ENCODE results near the gene CCL28. TPM values are rescaled to one million over a fixed set of nuclear protein-coding genes. Genes with fewer than 3 reads are reported as not detected.
"Not testable (repeated sequence)": the region's sequence is repeated elsewhere in the genome, so short reads cannot be mapped to it uniquely, and the experiment has no call there.

Gene CCL28
- total RNA-seq, 1 donor from 2014 or later, result 0.55 TPM

- DNase-seq (no peak), ATAC-seq (no peak)
These were observed 453 bp upstream of the CCL28 start for GRCh38 chr5:43412644-43413043.

GRCh38 chr5:43411495-43411894 lies 696 bp downstream of the CCL28 start:
- ATAC-seq, result no peak
- DNase-seq, result no peak
- intact Hi-C loops (cut with micrococcal nuclease), result no loop called here

More at GRCh38 chr5:43412644-43413043, 453 bp upstream of the CCL28 start:
- intact Hi-C loops (cut with micrococcal nuclease), result no loop called here

- intact Hi-C loops (cut with micrococcal nuclease), result no loop called here
- ATAC-seq, result no peak
- DNase-seq, result no peak
These were observed 1.8 kb downstream of the CCL28 start for GRCh38 chr5:43410414-43410813.

GRCh38 chr5:43409809-43410271 lies 2.4 kb downstream of the CCL28 start:
- ATAC-seq (peak; percentile 57), DNase-seq (no peak)
- intact Hi-C loops (cut with micrococcal nuclease), result no loop called here

DNA sequence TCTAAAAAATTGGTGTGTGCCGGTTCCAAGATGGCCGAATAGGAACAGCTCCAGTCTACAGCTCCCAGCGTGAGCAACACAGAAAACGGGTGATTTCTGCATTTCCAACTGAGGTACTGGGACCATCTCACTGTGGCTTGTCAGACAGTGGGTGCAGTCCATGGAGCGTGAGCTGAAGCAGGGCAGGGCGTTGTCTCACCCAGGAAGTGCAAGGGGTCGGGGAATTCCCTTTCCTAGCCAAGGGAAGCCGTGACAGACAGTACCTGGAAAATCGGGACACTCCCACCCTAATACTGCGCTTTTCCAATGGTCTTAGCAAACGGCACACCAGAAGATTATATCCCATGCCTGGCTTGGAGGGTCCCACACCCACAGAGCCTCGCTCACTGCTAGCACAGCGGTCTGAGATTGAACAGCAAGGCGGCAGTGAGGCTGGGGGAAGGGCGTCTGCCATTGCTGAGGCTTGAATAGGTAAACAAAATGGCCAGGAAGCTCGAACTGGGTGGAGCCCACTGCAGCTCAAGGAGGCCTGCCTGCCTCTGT lies 9.6 kb downstream of the CCL28 start:
- DNase-seq; intact Hi-C loops (cut with micrococcal nuclease); ATAC-seq: not testable (repeated sequence)

DNA sequence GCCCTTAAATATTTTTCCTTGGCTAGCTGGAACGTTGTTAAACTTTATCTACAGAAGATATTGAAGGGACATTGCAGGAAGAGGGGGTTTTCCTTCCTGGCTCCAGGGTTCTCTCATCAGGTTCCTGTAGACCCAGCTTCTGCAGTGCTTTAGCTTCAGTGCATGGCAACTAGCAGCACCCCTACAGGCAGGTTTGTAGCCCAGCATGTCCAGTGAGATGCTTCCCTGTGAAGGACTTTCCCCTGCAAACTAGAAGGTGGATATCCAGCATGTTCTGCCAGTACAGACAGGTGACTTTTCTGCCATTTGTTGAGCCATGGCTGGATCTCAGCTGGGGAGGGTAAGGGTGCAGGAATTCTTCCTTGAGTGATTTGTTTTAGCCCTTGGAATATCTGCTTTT lies 10.4 kb downstream of the CCL28 start:
- intact Hi-C loops (cut with micrococcal nuclease), result no loop called here
- DNase-seq (no peak), ATAC-seq (no peak)

DNA sequence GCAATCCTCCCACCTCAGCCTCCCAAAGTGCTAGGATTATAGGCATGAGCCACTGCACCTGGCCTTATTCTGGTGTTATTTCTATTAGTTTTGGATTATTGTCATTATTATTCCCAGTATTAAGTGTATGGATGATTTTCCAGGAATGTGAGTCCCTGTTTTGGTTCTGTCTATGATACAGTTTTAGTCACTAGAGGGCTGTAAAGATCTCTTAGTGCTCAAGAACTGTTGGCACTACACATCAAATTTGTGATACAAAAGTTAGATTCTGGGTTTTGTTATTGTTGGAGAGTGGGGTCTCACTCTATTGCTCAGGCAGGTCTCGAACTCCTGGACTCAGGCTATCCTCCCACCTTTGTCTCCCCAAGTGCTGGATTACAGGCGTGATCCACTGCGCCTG lies 12.1 kb downstream of the CCL28 start:
- DNase-seq, result no peak
- intact Hi-C loops (cut with micrococcal nuclease), result no loop called here
- ATAC-seq, result no peak

DNA sequence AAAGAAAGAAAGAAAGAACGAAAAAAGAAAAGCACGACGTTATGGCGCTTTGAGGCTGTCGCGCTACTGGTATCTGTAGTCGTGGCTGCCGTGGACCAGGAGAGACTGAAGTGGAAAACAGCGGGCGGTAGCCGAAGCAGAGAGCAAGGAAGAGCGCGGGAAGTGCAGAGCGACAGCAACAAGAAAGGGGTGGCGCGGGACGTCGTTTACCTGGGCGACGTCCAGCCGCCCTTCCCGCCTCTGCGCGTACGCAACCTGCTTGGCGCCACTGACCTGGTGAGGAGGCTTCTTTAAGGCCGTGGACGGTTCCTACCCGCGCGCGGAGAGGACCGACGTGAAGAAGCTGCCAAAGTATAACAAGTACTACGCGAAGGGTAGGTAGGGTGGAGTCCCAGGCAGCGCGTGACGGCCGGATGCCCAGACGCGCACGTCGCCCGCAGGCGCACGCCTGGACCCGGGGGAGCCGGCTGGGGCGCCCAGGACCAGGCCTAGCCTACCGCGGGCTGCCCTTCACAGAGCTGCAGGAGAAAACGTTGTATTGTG lies 15.4 kb downstream of the CCL28 start:
- ATAC-seq (peak; percentile 84), DNase-seq (peak; percentile 65)
- intact Hi-C loops (cut with micrococcal nuclease), result no loop called here

GRCh38 chr5:43390471-43390870 lies 21.7 kb downstream of the CCL28 start:
- intact Hi-C loops (cut with micrococcal nuclease), result no loop called here
- no peak for DNase-seq
- ATAC-seq, result no peak

DNA sequence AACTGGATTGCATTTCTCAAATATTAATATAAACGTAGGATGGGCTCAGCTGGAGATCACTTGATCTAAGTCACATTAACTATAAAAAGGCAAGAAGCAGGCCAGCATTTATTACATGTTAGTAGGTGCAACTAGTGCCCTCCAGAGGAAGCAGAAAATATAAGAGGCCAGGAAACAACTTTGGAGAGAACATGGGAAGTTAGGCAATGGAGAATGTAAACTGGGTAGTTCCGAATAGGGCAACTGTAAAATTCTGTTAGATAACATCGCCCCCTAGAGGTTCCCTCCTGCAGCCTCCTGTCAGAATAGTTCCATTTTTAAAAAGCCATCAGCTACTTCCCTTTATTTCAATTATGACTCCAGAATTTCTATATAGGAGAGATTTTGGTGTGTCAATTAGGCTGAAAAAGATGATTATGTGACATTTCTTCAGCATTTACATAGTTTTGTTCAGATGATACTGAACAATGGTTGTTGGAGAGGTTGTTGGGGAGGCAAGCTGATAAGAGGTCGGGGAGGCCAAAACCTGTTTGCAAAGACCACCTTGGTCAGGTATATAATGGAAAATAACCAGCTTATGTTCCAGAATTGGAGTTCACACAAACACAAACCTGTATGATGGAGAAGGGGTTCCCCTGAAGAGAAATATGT lies 22.4 kb downstream of the CCL28 start:
- ATAC-seq (peak; percentile 90), DNase-seq (no peak)
- intact Hi-C loops (cut with micrococcal nuclease), result loop anchor here (10.0 kb wide), 1 partner anchor 155 kb away; no protein-coding TSS in a partner anchor

- DNase-seq, result no peak
- intact Hi-C loops (cut with micrococcal nuclease), result loop anchor here (10.0 kb wide), 1 partner anchor 152 kb away; no protein-coding TSS in a partner anchor
- ATAC-seq, result no peak
These were observed 25.2 kb downstream of the CCL28 start for GRCh38 chr5:43386960-43387362.

DNA sequence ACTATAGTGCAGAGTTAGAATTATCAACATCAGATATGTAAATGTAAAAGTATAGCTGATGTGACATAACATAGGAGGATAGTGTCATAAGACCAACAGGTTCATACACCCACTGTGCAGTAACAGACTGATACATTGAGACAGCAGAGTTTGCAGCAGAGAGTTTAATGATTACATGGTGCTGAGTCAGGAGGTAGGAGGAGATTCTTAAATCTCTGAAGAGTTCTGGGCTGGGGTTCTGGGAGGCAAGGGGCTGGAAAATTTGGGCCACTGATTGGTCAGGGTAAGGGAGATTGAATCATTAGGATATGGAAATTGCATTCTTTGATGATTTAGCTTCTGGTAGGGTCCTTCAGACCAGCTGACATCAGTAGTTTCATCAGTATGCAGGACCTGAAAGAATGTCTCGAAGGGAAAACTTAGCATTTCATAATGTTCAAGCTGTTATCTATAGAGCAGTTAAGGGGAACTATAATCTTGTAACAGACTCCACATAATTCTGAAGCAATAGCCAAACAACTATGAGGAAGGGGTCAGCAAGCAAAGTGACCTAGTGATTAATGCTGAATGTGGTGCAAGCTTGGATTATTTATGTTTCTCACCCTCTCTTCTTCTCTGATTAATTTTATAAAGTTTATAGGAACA lies 35.6 kb downstream of the CCL28 start:
- DNase-seq (no peak), ATAC-seq (no peak)
- intact Hi-C loops (cut with micrococcal nuclease), result no loop called here

- DNase-seq (no peak), ATAC-seq (no peak)
- intact Hi-C loops (cut with micrococcal nuclease), result no loop called here
These were observed 40.4 kb downstream of the CCL28 start for GRCh38 chr5:43371821-43372220.

DNA sequence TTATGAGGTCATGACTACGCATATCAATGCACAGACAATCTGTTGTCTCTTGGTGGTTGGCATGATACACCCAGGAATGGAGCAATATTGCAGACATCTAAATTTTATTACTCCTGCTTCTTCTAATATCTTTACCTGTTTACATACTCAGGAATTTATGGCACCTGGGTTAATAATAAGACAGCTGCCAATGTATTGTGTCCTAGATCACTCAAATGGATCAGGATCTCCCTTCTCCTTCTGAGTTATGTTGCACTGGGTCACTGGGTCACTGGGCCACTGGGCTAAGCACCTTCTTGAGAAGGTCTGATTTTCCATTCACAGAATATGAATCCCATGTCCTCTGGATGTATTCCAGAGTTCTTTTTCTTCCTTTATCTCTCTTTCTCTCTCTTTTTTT lies 41.8 kb downstream of the CCL28 start:
- DNase-seq, result no peak
- intact Hi-C loops (cut with micrococcal nuclease), result no loop called here
- no peak for ATAC-seq

GRCh38 chr5:43369651-43370050 lies 42.5 kb downstream of the CCL28 start:
- DNase-seq, result no peak
- intact Hi-C loops (cut with micrococcal nuclease), result no loop called here
- ATAC-seq, result no peak

DNA sequence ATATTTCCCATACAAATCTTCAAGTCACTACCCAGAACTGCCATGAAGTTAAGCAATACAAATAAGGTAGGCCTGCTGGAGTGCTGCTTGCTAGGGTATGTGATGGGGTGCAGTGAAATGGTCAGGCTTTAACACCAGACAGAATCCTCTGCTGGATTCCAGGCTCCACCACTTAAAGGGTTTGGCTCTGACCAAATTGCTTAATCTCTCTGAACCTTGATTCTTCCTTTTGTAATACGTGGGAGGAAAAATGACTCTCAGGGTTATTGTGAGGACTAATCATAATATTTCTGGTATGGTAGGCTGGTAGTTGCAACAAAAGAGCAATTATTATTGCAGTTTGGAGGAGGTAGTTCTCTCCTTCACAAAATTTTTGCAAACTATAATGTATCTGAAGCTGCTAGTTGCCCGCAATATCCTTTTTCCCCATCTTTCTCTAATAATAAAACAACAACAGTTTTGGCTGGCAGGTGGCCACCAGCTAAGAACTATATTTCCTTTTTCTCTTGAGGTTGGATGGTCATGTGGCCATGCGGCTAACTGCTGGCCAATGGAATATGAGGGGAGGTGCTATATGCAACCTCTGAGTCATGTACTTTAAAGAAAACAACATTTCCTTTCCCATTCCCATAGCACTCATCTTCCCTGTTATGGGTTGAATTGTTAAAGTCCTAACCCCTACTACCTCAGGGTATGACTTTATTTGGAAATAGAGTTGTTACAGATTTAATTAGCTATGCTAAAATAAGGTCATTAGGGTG lies 44.1 kb downstream of the CCL28 start:
- DNase-seq (no peak), ATAC-seq (no peak)
- intact Hi-C loops (cut with micrococcal nuclease), result no loop called here

DNA sequence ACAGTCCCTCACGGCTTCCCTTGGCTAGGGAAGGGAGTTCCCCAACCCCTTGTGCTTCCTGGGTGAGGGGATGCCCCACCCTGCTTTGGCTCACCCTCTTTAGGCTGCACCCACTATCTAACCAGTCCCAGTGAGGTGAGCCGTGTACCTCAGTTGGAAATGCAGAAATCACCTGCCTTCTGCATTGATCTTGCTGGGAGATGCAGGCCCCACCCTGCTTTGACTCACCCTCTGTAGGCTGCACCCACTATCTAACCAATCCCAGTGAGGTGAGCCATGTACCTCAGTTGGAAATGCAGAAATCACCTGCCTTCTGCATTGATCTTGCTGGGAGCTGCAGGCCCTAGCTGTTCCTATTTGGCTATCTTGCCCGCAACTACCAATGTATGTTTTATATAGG lies 44.7 kb downstream of the CCL28 start:
- no peak for DNase-seq
- ATAC-seq, result no peak
- intact Hi-C loops (cut with micrococcal nuclease), result no loop called here

GRCh38 chr5:43366680-43367246 lies 45.4 kb downstream of the CCL28 start:
- intact Hi-C loops (cut with micrococcal nuclease); DNase-seq; ATAC-seq: not testable (repeated sequence)

DNA sequence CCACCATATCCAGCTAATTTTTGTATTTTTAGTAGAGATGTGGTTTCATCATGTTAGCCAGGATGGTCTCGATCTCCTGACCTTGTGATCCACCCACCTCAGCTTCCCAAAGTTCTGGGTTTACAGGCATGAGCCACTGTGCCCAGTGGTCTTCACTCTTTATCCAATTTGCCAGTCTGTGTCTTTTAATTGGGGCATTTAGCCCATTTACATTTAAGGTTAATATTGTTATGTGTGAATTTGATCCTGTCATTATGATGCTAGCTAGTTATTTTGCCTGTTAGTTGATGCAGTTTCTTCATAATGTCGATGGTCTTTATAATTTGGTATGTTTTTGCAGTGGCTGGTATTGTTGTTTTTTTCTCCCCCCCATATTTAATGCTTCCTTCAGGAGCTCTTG lies 47.0 kb downstream of the CCL28 start:
- ATAC-seq; intact Hi-C loops (cut with micrococcal nuclease); DNase-seq: not testable (repeated sequence)
